ACC112 (cell line): ENCODE data around the gene PACRG.

Source experiments
- H2AFZ ChIP-seq: fragments of 200-600 bp; sonication (generic); one replicate; pipeline ENCODE4 v1.6.0; 2017; ENCODE audit warnings: antibody characterized with exemption, low read length; ENCODE audit not compliant: unreplicated experiment
- H3K27ac ChIP-seq: fragments of 200-600 bp; sonication (generic); 2 replicates; pipeline ENCODE4 v1.5.1; 2014; ENCODE audit warnings: low read depth, mild to moderate bottlenecking, antibody characterized with exemption, low read length, moderate library complexity
- H3K27me3 ChIP-seq: fragments of 200-600 bp; sonication (generic); 2 replicates; pipeline ENCODE4 v1.6.1; 2014; ENCODE audit warnings: mild to moderate bottlenecking, antibody characterized with exemption, low read length, moderate library complexity, mixed read lengths; ENCODE audit not compliant: insufficient read depth
- H3K36me3 ChIP-seq: fragments of 200-600 bp; sonication (generic); 2 replicates; pipeline ENCODE4 v1.6.1; 2016; ENCODE audit warnings: mild to moderate bottlenecking, antibody characterized with exemption, low read length, moderate library complexity, mixed read lengths; ENCODE audit not compliant: insufficient read depth
- H3K4me1 ChIP-seq: fragments of 200-600 bp; sonication (generic); one replicate; pipeline ENCODE4 v1.6.1; 2016; ENCODE audit warnings: low read length, mixed read lengths; ENCODE audit not compliant: insufficient read depth, unreplicated experiment, control insufficient read depth
- H3K4me3 ChIP-seq: fragments of 200-600 bp; sonication (generic); 2 replicates; pipeline ENCODE4 v1.5.1; 2014; ENCODE audit warnings: mild to moderate bottlenecking, low read depth, low read length
- H3K79me2 ChIP-seq: fragments of 200-600 bp; sonication (generic); one replicate; pipeline ENCODE4 v1.6.0; 2016; ENCODE audit warnings: low read length; ENCODE audit not compliant: control insufficient read depth, unreplicated experiment, insufficient read depth

PACRG gene

GRCh38 chr6:162772466-162772865 lies 44.7 kb downstream of the PACRG start:
- no peak overlapping the region for H3K27ac ChIP-seq
- H3K27me3 ChIP-seq, result no peaks in the 10 kb centered on the region
- H3K4me1 ChIP-seq, result no peaks in the 10 kb centered on the region
- H2AFZ ChIP-seq, result no peak overlapping the region
- H3K4me3 ChIP-seq, result no peak overlapping the region
- H3K79me2 ChIP-seq, result no peaks in the 10 kb centered on the region
- H3K36me3 ChIP-seq, result no peaks in the 10 kb centered on the region

- no peak overlapping the region for H3K4me3 ChIP-seq
- no peak overlapping the region for H2AFZ ChIP-seq
- H3K4me1 ChIP-seq, result no peaks in the 10 kb centered on the region
- no peak overlapping the region for H3K27ac ChIP-seq
- H3K36me3 ChIP-seq, result no peaks in the 10 kb centered on the region
- H3K27me3 ChIP-seq, result no peaks in the 10 kb centered on the region
- no peaks in the 10 kb centered on the region for H3K79me2 ChIP-seq
Measured at GRCh38 chr6:162773996-162774395, 46.2 kb downstream of the PACRG start.

GRCh38 chr6:162777091-162777490 lies 49.3 kb downstream of the PACRG start:
- no peak overlapping the region for H3K27ac ChIP-seq
- H3K4me1 ChIP-seq, result no peaks in the 10 kb centered on the region
- no peaks in the 10 kb centered on the region for H3K27me3 ChIP-seq
- no peak overlapping the region for H2AFZ ChIP-seq
- no peaks in the 10 kb centered on the region for H3K36me3 ChIP-seq
- H3K4me3 ChIP-seq, result no peak overlapping the region
- H3K79me2 ChIP-seq, result no peaks in the 10 kb centered on the region

GRCh38 chr6:162778603-162779002 lies 50.8 kb downstream of the PACRG start:
- H3K4me1 ChIP-seq, result no peaks in the 10 kb centered on the region

GRCh38 chr6:162785632-162786242 lies 58.0 kb downstream of the PACRG start:
- Histone ChIP-seq H2AFZ (no peak overlapping the region), H3K79me2 (no peaks in the 10 kb centered on the region), H3K27ac (no peak overlapping the region), H3K27me3 (no peaks in the 10 kb centered on the region), H3K4me3 (no peak overlapping the region), H3K4me1 (no peaks in the 10 kb centered on the region), H3K36me3 (no peaks in the 10 kb centered on the region)

More at GRCh38 chr6:162778603-162779002, 50.8 kb downstream of the PACRG start:
- Histone ChIP-seq H3K79me2 (no peaks in the 10 kb centered on the region), H3K36me3 (no peaks in the 10 kb centered on the region), H3K4me3 (no peak overlapping the region), H2AFZ (no peak overlapping the region), H3K27ac (no peak overlapping the region), H3K27me3 (no peaks in the 10 kb centered on the region)

GRCh38 chr6:162798546-162799266 lies 70.9 kb downstream of the PACRG start:
- Histone ChIP-seq H3K36me3 (no peaks in the 10 kb centered on the region), H3K27me3 (no peaks in the 10 kb centered on the region), H3K4me3 (peak overlapping the region; percentile 54), H3K79me2 (no peaks in the 10 kb centered on the region), H3K4me1 (peaks cover 4% of the 10 kb centered on the region), H3K27ac (no peak overlapping the region), H2AFZ (peak overlapping the region; percentile 3)

- no peaks in the 10 kb centered on the region for H3K27me3 ChIP-seq
- H3K36me3 ChIP-seq, result no peaks in the 10 kb centered on the region
- H3K27ac ChIP-seq, result no peak overlapping the region
- H3K4me1 ChIP-seq, result no peaks in the 10 kb centered on the region
- no peak overlapping the region for H2AFZ ChIP-seq
- H3K79me2 ChIP-seq, result no peaks in the 10 kb centered on the region
- no peak overlapping the region for H3K4me3 ChIP-seq
Measured at GRCh38 chr6:162814426-162814973, 86.7 kb downstream of the PACRG start.

- no peaks in the 10 kb centered on the region for H3K4me1 ChIP-seq
- no peaks in the 10 kb centered on the region for H3K27me3 ChIP-seq
- no peaks in the 10 kb centered on the region for H3K36me3 ChIP-seq
- H3K4me3 ChIP-seq, result no peak overlapping the region
- no peaks in the 10 kb centered on the region for H3K79me2 ChIP-seq
- H2AFZ ChIP-seq, result no peak overlapping the region
- H3K27ac ChIP-seq, result no peak overlapping the region
Measured at GRCh38 chr6:162817196-162817595, 89.4 kb downstream of the PACRG start.

GRCh38 chr6:162819284-162819683 lies 91.5 kb downstream of the PACRG start:
- H3K4me3 ChIP-seq, result no peak overlapping the region
- no peaks in the 10 kb centered on the region for H3K27me3 ChIP-seq
- H3K79me2 ChIP-seq, result no peaks in the 10 kb centered on the region
- H3K27ac ChIP-seq, result no peak overlapping the region
- no peaks in the 10 kb centered on the region for H3K36me3 ChIP-seq
- no peak overlapping the region for H2AFZ ChIP-seq
- H3K4me1 ChIP-seq, result no peaks in the 10 kb centered on the region

GRCh38 chr6:162821102-162821501 lies 93.3 kb downstream of the PACRG start:
- H3K27ac ChIP-seq, result no peak overlapping the region
- no peak overlapping the region for H3K4me3 ChIP-seq
- no peak overlapping the region for H2AFZ ChIP-seq
- no peaks in the 10 kb centered on the region for H3K4me1 ChIP-seq
- H3K36me3 ChIP-seq, result no peaks in the 10 kb centered on the region
- no peaks in the 10 kb centered on the region for H3K79me2 ChIP-seq
- H3K27me3 ChIP-seq, result no peaks in the 10 kb centered on the region

- Histone ChIP-seq H2AFZ (no peak overlapping the region), H3K4me3 (no peak overlapping the region), H3K27ac (no peak overlapping the region), H3K36me3 (no peaks in the 10 kb centered on the region), H3K4me1 (peaks cover 5% of the 10 kb centered on the region), H3K27me3 (no peaks in the 10 kb centered on the region), H3K79me2 (no peaks in the 10 kb centered on the region)
Measured at GRCh38 chr6:162825597-162825996, 97.8 kb downstream of the PACRG start.
